Endothelial cell of umbilical vein (primary cell): ENCODE results near the gene PIBF1. TPM values are rescaled to one million over a fixed set of nuclear protein-coding genes. Genes with fewer than 3 reads are reported as not detected.

Source experiments
- BruUV-seq: library from RNA; stranded (reverse); fragments of 400-500 nt; replicated peaks from 2 replicates; lab custom pipeline; 2021; lab: Mats Ljungman, UMichigan
- CTCF ChIA-PET: fragments of 300-600, 350-600 bp; sonication (Branson Sonifier 250); formaldehyde crosslinking; loops from one replicate; lab custom pipeline; 2021; ENCODE audit warnings: antibody characterized with exemption, inconsistent platforms; lab: Charles Lee
- POLR2A ChIA-PET: fragments of 300-600, 350-600 bp; sonication (Branson Sonifier 250); formaldehyde crosslinking; loops from one replicate; lab custom pipeline; 2021; ENCODE audit warnings: antibody characterized with exemption, inconsistent platforms; lab: Charles Lee
- DNase-seq: peaks from one replicate; pipeline ENCODE4 v3.0.0-alpha.2; 2011; ENCODE audit warnings: low read depth, low spot score
- FAIRE-seq: peaks from 2 replicates; lab custom pipeline; 2011; peaks lifted over from hg19 to GRCh38; lab: Jason Lieb, UNC
- H2AFZ ChIP-seq: 2 replicates; pipeline ENCODE4 v1.6.0; 2012; ENCODE audit warnings: low read depth, low read length, control low read depth, inconsistent platforms
- H3K27ac ChIP-seq: 2 replicates; pipeline ENCODE4 v1.5.1; 2011; ENCODE audit warnings: low read depth, mild to moderate bottlenecking, control low read depth, low read length, moderate library complexity; ENCODE audit not compliant: insufficient read depth
- H3K27me3 ChIP-seq, 2 experiments: 2 replicates each; pipeline versions ENCODE4 v1.6.0 to v1.6.1; 2011; ENCODE audit warnings: low read length in 2 of 2, mixed read lengths in 1 of 2; ENCODE audit not compliant: control insufficient read depth in 2 of 2, insufficient read depth in 2 of 2
- H3K36me3 ChIP-seq, 2 experiments: 2 replicates in 1 of 2; 3 replicates in 1 of 2; pipeline ENCODE4 v1.5.1; 2011; ENCODE audit warnings: low read length in 2 of 2, mild to moderate bottlenecking in 1 of 2, moderate library complexity in 1 of 2; ENCODE audit not compliant: control insufficient read depth in 2 of 2, insufficient read depth in 2 of 2; ENCODE audit errors: extremely low read depth in 1 of 2
- H3K4me1 ChIP-seq: 3 replicates; pipeline ENCODE4 v1.5.1; 2011; ENCODE audit warnings: mild to moderate bottlenecking, low read length; ENCODE audit not compliant: control insufficient read depth, insufficient read depth; ENCODE audit errors: extremely low read depth
- H3K4me2 ChIP-seq: 2 replicates; pipeline ENCODE4 v1.6.1; 2011; ENCODE audit warnings: low read length, control low read depth, mixed read lengths; ENCODE audit not compliant: insufficient read depth
- H3K4me3 ChIP-seq, 3 experiments: fragments of 200-600 bp in 1 of 3; sonication (generic), shearing (Covaris generic) in 1 of 3; replicated peaks in 1 of 3; 2 replicates each; pipeline ENCODE4 v1.5.1; 2011 to 2016; ENCODE audit warnings: control low read depth in 3 of 3, low read length in 3 of 3, mild to moderate bottlenecking in 2 of 3, inconsistent platforms in 1 of 3, low read depth in 1 of 3, moderate library complexity in 1 of 3; ENCODE audit not compliant: insufficient read depth in 1 of 3
- H3K79me2 ChIP-seq: 2 replicates; pipeline ENCODE4 v1.6.0; 2012; ENCODE audit warnings: low read length, inconsistent platforms; ENCODE audit not compliant: control insufficient read depth, insufficient read depth
- H3K9ac ChIP-seq: replicated peaks from 2 replicates; pipeline ENCODE3; 2011; ENCODE audit warnings: low read length, control low read depth; ENCODE audit not compliant: insufficient read depth; ENCODE audit errors: extremely low read depth
- H3K9me1 ChIP-seq: replicated peaks from 3 replicates; pipeline ENCODE4 v1.6.0; 2011; ENCODE audit warnings: mild to moderate bottlenecking, low read length; ENCODE audit not compliant: control insufficient read depth, insufficient read depth; ENCODE audit errors: extremely low read depth
- H3K9me3 ChIP-seq: replicated peaks from 2 replicates; pipeline ENCODE4 v1.5.1; 2012; ENCODE audit warnings: low read length, inconsistent platforms; ENCODE audit not compliant: control insufficient read depth, insufficient read depth
- H4K20me1 ChIP-seq: replicated peaks from 2 replicates; pipeline ENCODE3; 2011; ENCODE audit warnings: mild to moderate bottlenecking, low read length; ENCODE audit not compliant: control insufficient read depth, insufficient read depth; ENCODE audit errors: extremely low read depth
- CTCF ChIP-seq, 2 donors: IDR thresholded peaks; 1 replicate in 1 of 2; 2 replicates in 1 of 2; pipeline ENCODE4 v1.5.1; 2011; ENCODE audit warnings: low read length in 2 of 2, mild to moderate bottlenecking in 2 of 2, moderate library complexity in 2 of 2, control low read depth in 1 of 2, inconsistent platforms in 1 of 2, low read depth in 1 of 2; ENCODE audit not compliant: insufficient read depth in 1 of 2; ENCODE audit errors: extremely low read depth in 1 of 2
- EZH2 ChIP-seq: IDR thresholded peaks from 2 replicates; pipeline ENCODE4 v1.6.1; 2012; ENCODE audit warnings: borderline replicate concordance, low read depth, mild to moderate bottlenecking, moderate library complexity, low read length, inconsistent platforms; ENCODE audit not compliant: severe bottlenecking
- FOS ChIP-seq: IDR thresholded peaks from 2 replicates; pipeline ENCODE4 v1.6.1; 2011; ENCODE audit warnings: mild to moderate bottlenecking, low read length, moderate library complexity, borderline replicate concordance; ENCODE audit not compliant: insufficient read depth
- GATA2 ChIP-seq: IDR thresholded peaks from 2 replicates; pipeline ENCODE4 v1.7.0; 2011; ENCODE audit warnings: low read depth, mild to moderate bottlenecking, moderate library complexity, mixed read lengths, low read length; ENCODE audit not compliant: insufficient read length, insufficient read depth
- JUN ChIP-seq: IDR thresholded peaks from 2 replicates; pipeline ENCODE4 v1.6.1; 2011; ENCODE audit warnings: borderline replicate concordance, low read depth; ENCODE audit not compliant: insufficient read length, insufficient read depth
- MAX ChIP-seq: IDR thresholded peaks from 2 replicates; pipeline ENCODE4 v1.6.1; 2011; ENCODE audit not compliant: insufficient read depth, insufficient read length
- MYC ChIP-seq: IDR thresholded peaks from one replicate; pipeline ENCODE4 v1.6.1; 2011; ENCODE audit warnings: mild to moderate bottlenecking, low read depth, low read length
- POLR2A ChIP-seq: IDR thresholded peaks from 2 replicates; pipeline ENCODE4 v1.6.1; 2012; ENCODE audit warnings: low read depth, mild to moderate bottlenecking, control low read depth, low read length
- POLR2AphosphoS5 ChIP-seq: IDR thresholded peaks from 2 replicates; pipeline ENCODE4 v1.6.1; 2012; ENCODE audit warnings: low read depth, mild to moderate bottlenecking, control low read depth, low read length, moderate library complexity; ENCODE audit not compliant: insufficient read depth
- dilution Hi-C: fragments of 300-500 bp; cut with MboI; formaldehyde crosslinking; loops from one replicate; pipeline ENCODE4 v1.15.0; 2019; ENCODE audit warnings: low sequenced_read_pairs; ENCODE audit not compliant: extremely low pct_ligation_motif_present
- intact Hi-C: fragments of 100-400 bp; cut with micrococcal nuclease; formaldehyde crosslinking; loops from one replicate; pipeline ENCODE4 v1.10.0; 2022
- polyA plus RNA-seq, 4 experiments: library from polyadenylated mRNA; depleted of rRNA in 3 of 4; stranded (reverse) in 3 of 4; unstranded in 1 of 4; fragments of >200 nt; gene quantifications; 2 replicates each; pipeline versions ENCODE4 v1.2.1 to v1.2.3, GENCODE V29; 2011 to 2012; ENCODE audit warnings: missing spikeins in 1 of 4
- total RNA-seq: library from RNA; stranded (reverse); gene quantifications from 2 replicates; pipeline ENCODE4 v1.2.3, GENCODE V29; 2021

PIBF1 gene
- total and polyA plus RNA-seq, 2 donors (not counting 3 experiments of a cell fraction or from before 2014, with no cell fraction given), result 1.4 to 18.4 TPM

GRCh38 chr13:73015805-73016204 lies 233.9 kb downstream of the PIBF1 start:
- H2AFZ ChIP-seq, result no peak overlapping the region
- BruUV-seq, result no TSS peak
- DNase-seq, result no peak
- ChIA-PET CTCF (no interaction called here), POLR2A (no interaction called here)
- H3K4me1 ChIP-seq, result no peaks in the 10 kb centered on the region
- H4K20me1 ChIP-seq, result no peaks in the 10 kb centered on the region
- no peak overlapping the region for H3K4me3 ChIP-seq
- TF ChIP-seq POLR2A (no peak), MAX (no peak), JUN (no peak), CTCF (IDR thresholded peaks at IDR 0.05; ENCODE audit: extremely low read depth in 1 of 2, insufficient read depth in 1 of 2, low read depth in 1 of 2, low read length in 2 of 2) (no peak), FOS (no peak), EZH2 (no peak), GATA2 (no peak), POLR2AphosphoS5 (no peak), MYC (no peak)
- FAIRE-seq, result no peak
- no peaks in the 10 kb centered on the region for H3K79me2 ChIP-seq
- no peak overlapping the region for H3K4me2 ChIP-seq
- no peaks in the 10 kb centered on the region for H3K9me1 ChIP-seq
- H3K9me3 ChIP-seq, result no peaks in the 10 kb centered on the region
- dilution Hi-C loops, result no loop called here
- intact Hi-C loops, result no loop called here
- no peaks in the 10 kb centered on the region for H3K27me3 ChIP-seq
- H3K27ac ChIP-seq, result no peak overlapping the region
- no peak overlapping the region for H3K9ac ChIP-seq
- H3K36me3 ChIP-seq, result peaks cover 0 to 2% of the 10 kb centered on the region in 2 experiments
